ENCODE data around the gene ACACA. TPM values are rescaled to one million over a fixed set of nuclear protein-coding genes. Genes with fewer than 3 reads are reported as not detected.

Gene ACACA
- polyA plus RNA-seq, 3 donors from 2014 or later, result 3.3 to 7.0 (median 3.9) TPM

DNA sequence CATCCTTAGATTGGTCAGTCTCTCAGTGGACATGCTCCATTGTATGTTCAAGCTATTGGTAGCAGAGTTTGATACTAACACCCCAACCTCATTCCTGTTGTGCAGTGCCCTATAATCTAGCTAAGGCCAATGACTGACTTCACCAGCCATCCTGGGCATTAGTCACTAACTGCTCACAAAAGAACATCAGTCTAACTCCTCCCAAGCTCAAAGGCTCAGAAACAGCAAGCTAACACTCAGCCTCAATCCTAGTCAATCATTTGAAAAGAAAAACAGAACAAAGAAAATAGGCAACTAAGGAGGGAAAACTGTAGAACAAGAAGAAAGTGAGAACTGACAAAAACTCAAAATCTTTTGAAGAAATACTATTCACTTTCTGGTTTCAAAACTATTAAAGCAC lies 229.9 kb downstream of the ACACA start:
- Mint-ChIP-seq H3K36me3 (peaks cover 20 to 32% (median 27%) of the 10 kb centered on the region in 3 donors), H3K4me1 (no peaks in the 10 kb centered on the region), H3K27me3 (ENCODE audit: low read depth in 3 of 3) (peaks cover 0 to 2% (median 0%) of the 10 kb centered on the region in 3 donors), H3K4me3 (no peak overlapping the region), H3K27ac (no peak overlapping the region), H3K9me3 (no peaks in the 10 kb centered on the region)
- no peak for DNase-seq

DNA sequence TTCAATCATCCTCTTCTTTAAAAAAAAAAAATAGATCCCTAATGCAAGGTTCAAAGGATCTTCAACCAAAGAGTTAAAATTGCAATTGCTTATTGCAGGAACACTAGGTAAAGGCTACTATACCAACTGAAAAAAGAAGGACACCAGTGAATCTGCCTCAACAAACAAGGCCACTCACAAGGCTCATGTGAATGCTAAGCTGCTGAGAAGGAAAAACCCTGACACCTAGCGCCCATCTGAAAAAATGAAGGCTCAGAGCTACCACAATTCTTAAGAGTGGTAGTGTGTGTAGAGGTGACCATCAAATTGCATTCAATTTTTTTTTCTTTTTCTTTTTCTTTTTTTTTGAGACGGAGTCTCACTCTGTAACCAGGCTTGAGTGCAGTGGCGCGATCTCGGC lies 232.4 kb downstream of the ACACA start:
- DNase-seq, result no peak
- Mint-ChIP-seq H3K4me3 (no peak overlapping the region), H3K27ac (no peak overlapping the region), H3K36me3 (peaks cover 14 to 21% (median 17%) of the 10 kb centered on the region in 3 donors), H3K9me3 (no peaks in the 10 kb centered on the region), H3K4me1 (no peaks in the 10 kb centered on the region), H3K27me3 (ENCODE audit: low read depth in 3 of 3) (no peaks in the 10 kb centered on the region)

DNA sequence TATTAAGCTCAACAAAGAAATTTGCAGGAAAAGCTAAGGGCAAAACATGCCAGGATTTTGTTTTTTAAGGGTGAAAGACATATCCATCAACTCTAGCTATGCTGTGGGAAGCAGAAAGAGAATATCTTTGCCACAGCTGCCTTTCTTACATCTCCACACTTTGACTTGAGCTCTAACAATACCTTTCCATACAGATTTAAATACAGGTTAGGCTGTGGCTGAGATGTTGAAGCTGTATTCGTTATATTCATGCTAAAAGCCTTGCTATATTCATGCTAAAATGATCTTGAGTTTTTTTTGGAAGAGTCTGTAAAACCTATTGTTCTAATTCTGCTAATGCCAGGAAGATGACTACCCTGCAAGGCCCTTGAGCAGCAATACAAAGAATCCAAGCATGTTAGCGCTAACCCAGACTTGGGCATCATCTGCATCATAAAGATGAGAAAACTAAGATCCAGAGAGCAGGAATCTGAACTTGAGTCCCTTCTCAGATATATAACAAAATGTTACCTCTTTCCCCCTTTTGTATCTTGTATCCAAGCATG lies 235.7 kb downstream of the ACACA start:
- DNase-seq, result no peak
- H3K4me3 Mint-ChIP-seq, result no peak overlapping the region
- no peaks in the 10 kb centered on the region for H3K9me3 Mint-ChIP-seq
- H3K4me1 Mint-ChIP-seq, result no peaks in the 10 kb centered on the region
- H3K27ac Mint-ChIP-seq, result no peak overlapping the region
- H3K27me3 Mint-ChIP-seq (ENCODE audit: low read depth in 3 of 3), result no peaks in the 10 kb centered on the region
- peaks cover 0 to 3% (median 3%) of the 10 kb centered on the region in 3 donors for H3K36me3 Mint-ChIP-seq

DNA sequence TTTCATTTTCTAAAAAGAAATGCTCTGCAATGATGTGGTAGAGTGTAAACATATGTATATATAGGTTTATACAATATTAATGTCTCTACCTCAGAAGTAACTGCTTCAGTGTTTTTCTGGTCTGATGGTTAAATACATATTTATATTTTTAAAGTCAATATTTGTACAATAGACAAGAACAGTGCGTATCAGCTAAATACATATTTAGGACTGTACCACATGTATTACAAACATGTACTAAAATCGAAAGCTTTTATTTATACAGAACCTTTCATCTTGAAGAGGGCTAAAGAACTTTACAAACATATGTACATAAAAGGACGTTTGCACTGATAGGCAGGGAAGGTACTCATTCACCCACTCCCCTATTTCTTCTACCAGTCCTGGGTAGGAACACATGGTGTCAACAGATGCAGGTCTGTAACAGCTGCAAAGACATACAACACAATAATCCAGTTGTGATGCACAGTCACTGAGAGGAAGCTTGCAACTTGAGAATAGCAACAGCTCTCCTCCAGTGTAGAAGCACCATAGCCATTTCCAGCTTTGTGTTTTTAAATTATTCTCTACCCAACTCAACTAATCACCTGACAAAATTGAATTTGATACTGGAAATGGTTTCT lies 237.8 kb downstream of the ACACA start:
- Mint-ChIP-seq H3K4me3 (no peak overlapping the region), H3K27me3 (ENCODE audit: low read depth in 3 of 3) (no peaks in the 10 kb centered on the region), H3K36me3 (peaks cover 0 to 3% (median 0%) of the 10 kb centered on the region in 3 donors), H3K4me1 (no peaks in the 10 kb centered on the region), H3K9me3 (no peaks in the 10 kb centered on the region), H3K27ac (no peak overlapping the region)
- DNase-seq, result no peak

DNA sequence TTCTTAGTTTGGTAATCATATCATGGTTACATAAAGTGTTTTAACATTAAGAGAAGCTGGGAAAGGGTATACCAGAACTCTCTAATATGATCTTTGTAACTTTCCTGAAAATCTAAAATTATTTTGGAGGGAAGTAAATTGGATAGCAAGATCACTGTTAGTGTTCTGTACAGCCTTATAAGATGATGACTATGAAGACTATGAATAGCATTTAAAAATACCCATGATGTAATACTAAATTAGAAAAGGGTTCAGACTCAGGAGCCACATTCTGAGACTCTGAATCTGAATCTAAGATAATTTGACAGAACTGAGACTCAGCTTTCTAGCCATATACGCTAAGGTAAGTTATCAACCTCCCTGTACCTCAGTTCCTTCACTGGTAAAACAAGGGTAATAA lies 238.9 kb downstream of the ACACA start:
- no peaks in the 10 kb centered on the region for H3K9me3 Mint-ChIP-seq
- no peaks in the 10 kb centered on the region for H3K27me3 Mint-ChIP-seq (ENCODE audit: low read depth in 3 of 3)
- peaks cover 0 to 6% (median 0%) of the 10 kb centered on the region in 3 donors for H3K36me3 Mint-ChIP-seq
- H3K4me3 Mint-ChIP-seq, result no peak overlapping the region
- no peaks in the 10 kb centered on the region for H3K4me1 Mint-ChIP-seq
- DNase-seq, result no peak
- H3K27ac Mint-ChIP-seq, result no peak overlapping the region

DNA sequence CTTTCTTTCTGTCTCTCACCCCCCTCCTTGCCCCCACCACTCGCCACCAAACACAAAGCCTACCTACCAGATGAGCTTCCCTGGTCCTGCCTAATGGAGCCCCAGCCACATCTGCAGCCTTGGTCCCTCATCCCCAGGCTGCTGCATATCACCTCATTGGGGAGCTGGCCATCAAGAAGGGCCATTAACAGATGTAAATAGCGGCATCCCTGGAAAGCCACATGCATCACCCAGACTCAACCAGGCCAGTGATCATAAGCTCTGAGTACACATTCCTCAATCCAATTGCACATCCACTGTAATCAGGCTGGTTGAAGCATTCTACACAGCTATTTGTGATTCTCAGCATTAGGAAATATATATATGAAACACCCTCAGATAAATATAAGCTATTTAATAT lies 242.6 kb downstream of the ACACA start:
- peaks cover 0 to 2% (median 0%) of the 10 kb centered on the region in 3 donors for H3K27me3 Mint-ChIP-seq (ENCODE audit: low read depth in 3 of 3)
- no peaks in the 10 kb centered on the region for H3K4me1 Mint-ChIP-seq
- H3K27ac Mint-ChIP-seq, result no peak overlapping the region
- peaks cover 18 to 28% (median 23%) of the 10 kb centered on the region in 3 donors for H3K36me3 Mint-ChIP-seq
- no peak for DNase-seq
- no peaks in the 10 kb centered on the region for H3K9me3 Mint-ChIP-seq
- no peak overlapping the region for H3K4me3 Mint-ChIP-seq

DNA sequence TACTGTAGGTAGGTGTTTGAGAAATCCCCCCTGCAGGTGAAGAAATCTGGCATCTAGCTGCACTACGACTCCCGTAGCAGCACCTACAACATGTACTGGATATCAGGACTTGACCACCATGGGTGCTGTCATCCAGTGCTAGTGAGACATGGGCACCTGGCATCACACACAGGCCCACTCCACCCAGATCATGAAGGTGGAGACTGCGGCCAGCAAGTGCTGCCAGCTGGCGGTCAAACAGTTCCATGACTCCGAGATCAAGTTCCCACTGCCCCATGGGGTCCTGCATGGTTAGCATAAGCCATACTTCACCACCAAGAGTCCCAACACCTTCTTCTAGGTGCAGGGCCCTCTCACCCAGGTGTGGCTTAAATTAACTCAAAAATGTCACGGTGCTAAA lies 243.8 kb downstream of the ACACA start:
- no peak for DNase-seq
- H3K4me3 Mint-ChIP-seq, result no peak overlapping the region
- H3K4me1 Mint-ChIP-seq, result no peaks in the 10 kb centered on the region
- no peaks in the 10 kb centered on the region for H3K9me3 Mint-ChIP-seq
- H3K27ac Mint-ChIP-seq, result no peak overlapping the region
- peaks cover 0 to 3% (median 0%) of the 10 kb centered on the region in 3 donors for H3K27me3 Mint-ChIP-seq (ENCODE audit: low read depth in 3 of 3)
- H3K36me3 Mint-ChIP-seq, result peaks cover 22 to 33% (median 31%) of the 10 kb centered on the region in 3 donors

DNA sequence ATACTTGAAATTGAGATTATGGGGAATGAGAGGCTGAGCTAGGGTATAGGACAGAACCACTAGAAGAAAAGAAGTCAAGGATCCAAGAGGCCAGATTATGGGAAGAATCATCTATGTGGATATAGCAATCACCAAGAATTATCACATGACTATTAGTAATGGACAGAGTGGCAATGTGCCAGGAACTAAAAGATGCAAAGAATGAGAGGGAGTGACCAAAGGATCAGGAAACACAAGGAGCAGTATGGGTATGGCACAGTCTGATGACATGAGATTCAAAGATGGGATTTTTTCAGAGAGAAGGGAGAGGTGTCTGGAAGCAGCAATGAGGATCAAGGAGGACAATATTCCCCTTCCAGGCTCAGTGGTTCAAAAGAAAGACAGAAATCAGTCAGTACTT lies 245.7 kb downstream of the ACACA start:
- Mint-ChIP-seq H3K4me3 (no peak overlapping the region), H3K27ac (no peak overlapping the region), H3K9me3 (no peaks in the 10 kb centered on the region), H3K4me1 (no peaks in the 10 kb centered on the region), H3K27me3 (ENCODE audit: low read depth in 3 of 3) (peaks cover 0 to 3% (median 0%) of the 10 kb centered on the region in 3 donors), H3K36me3 (peaks cover 30 to 40% (median 39%) of the 10 kb centered on the region in 3 donors)
- no peak for DNase-seq

DNA sequence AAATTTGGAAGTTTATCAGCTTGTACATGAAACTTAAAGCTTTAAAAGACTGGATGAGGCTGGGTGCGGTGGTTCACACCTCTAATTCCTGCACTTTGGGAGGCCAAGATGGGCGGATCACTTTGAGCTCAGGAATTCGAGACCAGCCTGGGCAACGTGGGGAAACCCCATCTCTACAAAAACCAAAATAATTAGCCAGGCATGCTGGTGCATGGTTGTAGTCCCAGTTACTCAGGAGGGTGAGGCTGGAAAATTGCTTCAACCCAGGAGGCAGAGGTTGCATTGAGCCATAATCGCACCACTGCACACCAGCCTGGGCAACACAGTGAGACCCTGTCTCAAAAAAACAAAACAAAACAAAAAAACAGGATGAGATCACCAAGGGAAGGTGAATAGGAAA lies 248.3 kb downstream of the ACACA start:
- Mint-ChIP-seq H3K4me1 (no peaks in the 10 kb centered on the region), H3K36me3 (peaks cover 30 to 40% (median 38%) of the 10 kb centered on the region in 3 donors), H3K27me3 (ENCODE audit: low read depth in 3 of 3) (peaks cover 0 to 3% (median 0%) of the 10 kb centered on the region in 3 donors), H3K27ac (no peak overlapping the region), H3K4me3 (no peak overlapping the region), H3K9me3 (no peaks in the 10 kb centered on the region)
- no peak for DNase-seq

DNA sequence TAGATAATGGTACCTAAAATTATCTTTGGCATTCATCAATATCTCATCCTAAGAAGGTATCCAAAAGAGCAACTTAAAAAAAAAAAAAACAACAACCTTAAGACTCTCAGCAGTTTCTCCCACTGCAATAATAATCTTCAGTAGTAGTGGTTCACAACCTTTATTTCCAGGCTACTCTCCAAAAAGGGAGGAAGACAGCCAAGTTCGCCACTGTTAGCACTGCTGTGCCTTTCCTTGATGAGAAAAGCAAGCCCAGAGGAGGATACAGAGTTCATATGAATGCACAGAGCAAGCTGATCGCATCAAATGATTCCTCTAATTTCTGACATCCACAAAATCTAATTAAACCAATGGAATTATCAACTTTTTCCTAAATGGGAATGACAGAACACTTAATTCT lies 258.5 kb downstream of the ACACA start:
- H3K4me1 Mint-ChIP-seq, result no peaks in the 10 kb centered on the region
- no peak overlapping the region for H3K27ac Mint-ChIP-seq
- no peaks in the 10 kb centered on the region for H3K9me3 Mint-ChIP-seq
- peaks cover 13 to 35% (median 26%) of the 10 kb centered on the region in 3 donors for H3K36me3 Mint-ChIP-seq
- no peak for DNase-seq
- no peaks in the 10 kb centered on the region for H3K27me3 Mint-ChIP-seq (ENCODE audit: low read depth in 3 of 3)
- H3K4me3 Mint-ChIP-seq, result no peak overlapping the region

DNA sequence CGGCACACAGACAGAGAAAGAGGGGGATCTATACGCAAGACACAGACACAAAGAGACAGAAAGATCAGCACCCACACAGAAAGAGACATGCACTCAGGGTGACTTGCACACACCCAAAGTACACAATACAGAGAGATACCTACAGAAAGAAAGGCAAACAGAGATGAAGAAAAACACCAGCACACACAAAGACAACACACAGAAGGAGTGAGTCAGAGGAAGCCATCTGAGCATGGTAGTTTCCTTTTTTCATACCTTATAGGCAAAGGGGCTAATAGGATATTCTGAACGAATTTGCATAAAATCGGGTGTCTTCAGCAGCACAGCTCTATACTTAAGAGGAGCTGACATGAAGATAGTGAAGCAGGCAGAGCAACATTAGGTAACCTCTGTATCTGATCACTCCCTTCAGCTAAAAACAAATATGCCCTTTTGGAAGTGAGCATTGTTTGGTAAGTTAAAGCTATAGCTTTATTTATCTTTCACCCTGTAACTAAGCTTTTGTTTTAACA lies 259.3 kb downstream of the ACACA start:
- Mint-ChIP-seq H3K27me3 (ENCODE audit: low read depth in 3 of 3) (no peaks in the 10 kb centered on the region), H3K4me3 (no peak overlapping the region), H3K36me3 (peaks cover 15 to 35% (median 24%) of the 10 kb centered on the region in 3 donors), H3K27ac (no peak overlapping the region), H3K4me1 (no peaks in the 10 kb centered on the region), H3K9me3 (no peaks in the 10 kb centered on the region)
- DNase-seq, result no peak

DNA sequence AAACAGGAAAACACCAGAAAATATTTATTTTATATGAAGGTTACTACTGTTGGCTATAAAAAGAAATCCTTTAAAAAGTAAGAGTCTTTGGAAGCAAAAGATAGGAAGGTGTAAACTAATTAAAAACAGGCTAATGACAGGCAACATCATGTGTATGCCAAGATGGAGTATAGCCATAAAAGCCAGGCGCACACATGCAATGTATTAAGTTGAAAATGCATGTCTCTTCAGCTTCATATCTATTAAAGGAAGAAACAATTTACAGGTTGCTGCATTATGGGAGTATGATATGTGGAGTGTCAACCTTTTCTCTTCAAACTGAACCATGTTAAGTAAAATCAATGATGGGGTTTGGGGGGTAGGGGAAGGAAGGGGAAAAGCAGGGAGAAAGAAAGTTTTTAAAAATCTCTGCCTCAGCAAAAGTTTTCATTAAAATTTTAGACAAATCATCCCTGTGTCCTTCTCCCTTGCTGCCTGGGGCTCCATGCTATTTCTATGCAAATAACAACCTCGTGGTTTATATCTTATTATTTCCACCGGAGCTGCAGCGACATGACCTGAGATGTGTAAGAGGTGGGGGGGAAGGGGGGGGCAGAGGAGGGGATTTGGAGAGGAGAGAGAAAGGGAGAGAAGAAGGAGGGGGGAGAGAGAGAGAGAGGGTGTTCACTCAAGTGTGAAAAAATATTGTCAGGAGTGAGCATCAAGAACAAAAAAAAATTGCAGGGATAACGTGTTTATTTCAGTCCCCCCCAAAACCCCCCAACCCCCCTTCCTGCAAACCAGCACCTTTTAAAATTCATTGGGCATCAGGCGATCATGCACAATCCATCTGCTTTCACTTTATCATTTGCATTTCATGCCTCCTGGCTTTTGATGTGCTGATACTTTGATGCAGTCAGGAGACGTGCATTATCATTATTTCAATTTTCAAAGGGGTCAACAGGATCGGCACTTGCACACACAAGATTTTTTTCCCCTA lies 260.3 kb downstream of the ACACA start:
- Mint-ChIP-seq H3K4me3 (no peak overlapping the region), H3K4me1 (no peaks in the 10 kb centered on the region), H3K27me3 (ENCODE audit: low read depth in 3 of 3) (no peaks in the 10 kb centered on the region), H3K9me3 (no peaks in the 10 kb centered on the region), H3K27ac (no peak overlapping the region), H3K36me3 (peaks cover 15 to 35% (median 21%) of the 10 kb centered on the region in 3 donors)
- no peak for DNase-seq

DNA sequence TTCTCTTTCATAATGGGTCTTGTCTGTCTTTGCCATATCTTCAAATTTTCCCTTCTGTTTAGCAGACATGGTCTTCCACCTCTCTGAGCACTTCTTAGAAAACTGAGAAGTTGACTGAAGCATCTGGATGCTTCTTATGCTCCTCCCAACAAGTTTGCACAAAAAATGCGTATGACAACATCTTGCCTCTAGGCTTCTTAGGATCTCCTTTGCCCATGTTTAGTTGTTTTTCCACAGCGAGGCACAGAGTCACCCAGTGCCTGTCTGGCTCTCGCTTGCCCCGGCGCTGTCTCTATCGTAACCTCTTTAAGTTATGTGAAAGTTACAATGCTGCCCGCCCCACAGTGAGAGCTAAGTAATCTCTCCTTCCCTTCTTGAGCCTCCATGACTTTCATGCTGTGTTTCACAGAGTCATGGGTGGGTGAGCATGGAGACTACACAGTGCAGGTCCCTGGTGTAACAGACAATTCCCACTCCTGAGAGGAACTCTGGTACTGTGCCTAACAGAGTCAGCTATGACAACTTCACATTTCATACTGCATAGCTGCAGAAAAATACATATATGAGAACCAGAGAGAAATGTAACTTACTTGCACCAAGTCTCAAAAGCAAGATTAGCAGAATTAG lies 262.4 kb downstream of the ACACA start:
- Mint-ChIP-seq H3K36me3 (peaks cover 16 to 29% (median 16%) of the 10 kb centered on the region in 3 donors), H3K27me3 (ENCODE audit: low read depth in 3 of 3) (no peaks in the 10 kb centered on the region), H3K4me1 (no peaks in the 10 kb centered on the region), H3K4me3 (no peak overlapping the region), H3K9me3 (no peaks in the 10 kb centered on the region), H3K27ac (peak overlapping the region in 1 of 6 donors; percentile 2)
- no peak for DNase-seq
